ENCODE results near the gene TNFSF13.

Gene TNFSF13

GRCh38 chr17:7582396-7583252, 24.1 kb downstream of the TNFSF13 start:
- no peak for TF ChIP-seq CTCF (IDR thresholded peaks at IDR 0.05; ENCODE audit: low read depth, low read length)
- H3K4me3 ChIP-seq (ENCODE audit: low read depth, low read length): peak overlapping the region; percentile 74

- peak within 1 kb of the TSS; percentile 74 for H3K4me3 ChIP-seq (ENCODE audit: low read depth, low read length)
- TF ChIP-seq CTCF (IDR thresholded peaks at IDR 0.05; ENCODE audit: low read depth, low read length): no peak
Measured at GRCh38 chr17:7583253-7584109, 24.9 kb downstream of the TNFSF13 start, which contains the start of gene MPDU1. Gene MPDU1, plus strand, starts transcription at chr17:7583852. Its CDS starts 11 bp downstream, at chr17:7583863.

GRCh38 chr17:7586673-7587419, 28.3 kb downstream of the TNFSF13 start:
- no peak for TF ChIP-seq CTCF (IDR thresholded peaks at IDR 0.05; ENCODE audit: low read depth, low read length)
- no peak overlapping the region for H3K4me3 ChIP-seq (ENCODE audit: low read depth, low read length)

GRCh38 chr17:7587420-7588151, 29.0 kb downstream of the TNFSF13 start:
- peak overlapping the region; percentile 27; the same call in 1 of the 2 replicates for H3K4me3 ChIP-seq (ENCODE audit: low read depth, low read length)
- no peak for TF ChIP-seq CTCF (IDR thresholded peaks at IDR 0.05; ENCODE audit: low read depth, low read length)

- H3K4me3 ChIP-seq (ENCODE audit: low read depth, low read length): no peak overlapping the region
- no peak for TF ChIP-seq CTCF (IDR thresholded peaks at IDR 0.05; ENCODE audit: low read depth, low read length)
Measured at GRCh38 chr17:7588553-7589203, 30.1 kb downstream of the TNFSF13 start.

- TF ChIP-seq CTCF (IDR thresholded peaks at IDR 0.05; ENCODE audit: low read depth, low read length): peak; percentile 83
- no peak overlapping the region for H3K4me3 ChIP-seq (ENCODE audit: low read depth, low read length)
Measured at GRCh38 chr17:7589204-7589868, 30.8 kb downstream of the TNFSF13 start.
